ENCODE data around the gene SPTLC2.

Gene SPTLC2

DNA sequence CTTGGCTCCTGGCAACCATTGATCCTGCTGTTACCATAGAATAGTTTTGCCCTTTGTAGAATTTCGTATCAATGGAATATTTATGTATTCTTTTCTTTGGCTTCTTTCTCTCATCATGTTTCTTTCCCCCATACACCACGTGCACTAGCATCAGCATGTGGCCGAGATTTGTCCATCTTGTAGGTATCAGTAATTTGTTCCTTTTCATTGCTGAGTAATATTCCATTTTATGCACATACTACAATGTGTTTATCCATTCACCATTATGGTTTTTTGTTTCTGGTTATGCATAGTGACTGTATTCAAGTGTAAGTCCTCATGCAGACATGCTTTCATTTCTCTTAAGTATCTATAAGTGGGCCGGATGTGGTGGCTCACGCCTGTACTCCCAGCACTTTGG lies 113.3 kb downstream of the SPTLC2 start:
- DNase-seq (ENCODE audit: low spot score), result no peak

DNA sequence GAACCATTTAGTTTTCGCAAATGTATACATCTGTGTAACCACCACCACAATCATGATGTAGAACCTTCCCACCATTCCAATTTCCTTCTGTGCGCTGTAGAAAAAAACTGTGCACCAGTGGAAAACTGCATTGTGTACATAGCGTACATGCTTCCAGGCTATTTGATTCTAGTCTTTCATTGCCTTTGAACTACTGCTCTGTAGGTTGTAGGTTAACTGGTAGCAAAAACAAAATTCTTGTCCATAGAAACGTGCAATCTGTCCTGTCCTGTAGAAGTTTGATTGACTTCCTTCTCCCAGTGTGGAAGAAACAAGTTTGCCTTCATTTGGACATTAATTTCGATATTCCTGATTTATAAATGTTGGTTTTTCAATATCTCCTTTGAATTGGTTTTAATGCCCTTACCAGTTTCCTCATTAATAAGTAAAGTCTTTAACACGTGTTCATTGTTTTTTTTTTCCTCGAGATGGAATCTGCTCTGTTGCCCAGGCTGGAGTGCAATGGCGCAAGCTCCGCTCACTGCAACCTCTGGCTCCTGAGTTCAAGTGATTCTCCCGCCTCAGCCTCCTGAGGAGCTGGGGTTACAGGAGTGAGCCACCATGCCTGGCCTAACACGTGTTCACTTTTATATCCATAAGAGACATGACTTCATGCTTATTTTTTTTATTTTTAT lies 114.2 kb downstream of the SPTLC2 start:
- no peak for DNase-seq (ENCODE audit: low spot score)

- DNase-seq (ENCODE audit: low spot score), result no peak
Observed at GRCh38 chr14:77498984-77499527, 117.4 kb downstream of the SPTLC2 start.

GRCh38 chr14:77498120-77498979 lies 118.1 kb downstream of the SPTLC2 start, which contains the start of gene ISM2:
ISM2 (minus strand) TSS chr14:77498816; CDS start chr14:77498793, 23 bp downstream.
- peak; percentile 87 for DNase-seq (ENCODE audit: low spot score)

DNA sequence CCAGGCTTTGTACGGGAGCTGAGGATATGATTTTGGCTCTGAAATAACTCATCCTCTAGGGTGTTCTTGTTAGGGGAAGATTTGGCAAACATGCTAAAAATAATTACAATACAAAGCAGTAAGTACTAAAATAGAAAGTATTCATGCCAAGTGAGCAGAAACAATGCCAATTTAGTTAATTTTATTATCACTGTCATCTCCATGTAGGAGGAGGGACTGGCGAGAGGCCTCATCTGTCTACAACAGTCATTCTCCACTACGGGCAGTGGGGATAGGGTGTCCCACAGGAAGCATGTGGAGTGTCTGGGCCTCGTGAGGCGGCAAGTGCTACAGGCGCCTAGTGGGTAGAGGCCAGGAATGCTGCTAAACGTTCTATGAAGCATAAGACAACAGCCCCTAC lies 121.1 kb downstream of the SPTLC2 start:
- DNase-seq (ENCODE audit: low spot score), result no peak

- no peak for DNase-seq (ENCODE audit: low spot score)
Observed at GRCh38 chr14:77491056-77491455, 125.4 kb downstream of the SPTLC2 start.

GRCh38 chr14:77490347-77490986 lies 126.0 kb downstream of the SPTLC2 start:
- no peak for DNase-seq (ENCODE audit: low spot score)

DNA sequence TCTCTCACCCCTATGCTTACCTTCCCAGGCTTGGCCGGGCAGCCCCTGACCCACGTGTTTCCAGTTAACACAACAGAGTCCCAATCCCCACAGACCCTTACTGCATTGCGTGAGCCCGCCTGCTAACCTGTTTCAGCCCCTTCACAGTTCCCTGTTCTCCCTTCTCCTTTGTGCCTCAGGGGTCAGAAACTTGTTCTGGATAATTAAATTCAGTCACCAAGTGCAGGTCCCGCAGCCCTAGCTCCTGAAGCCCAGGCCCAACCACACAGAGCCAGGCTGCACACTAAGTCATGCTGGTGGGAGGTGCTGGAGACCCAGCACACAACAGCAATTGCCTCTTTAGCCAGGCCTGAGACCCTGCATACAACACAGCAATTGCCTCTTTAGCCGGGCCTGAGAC lies 127.4 kb downstream of the SPTLC2 start:
- no peak for DNase-seq (ENCODE audit: low spot score)

DNA sequence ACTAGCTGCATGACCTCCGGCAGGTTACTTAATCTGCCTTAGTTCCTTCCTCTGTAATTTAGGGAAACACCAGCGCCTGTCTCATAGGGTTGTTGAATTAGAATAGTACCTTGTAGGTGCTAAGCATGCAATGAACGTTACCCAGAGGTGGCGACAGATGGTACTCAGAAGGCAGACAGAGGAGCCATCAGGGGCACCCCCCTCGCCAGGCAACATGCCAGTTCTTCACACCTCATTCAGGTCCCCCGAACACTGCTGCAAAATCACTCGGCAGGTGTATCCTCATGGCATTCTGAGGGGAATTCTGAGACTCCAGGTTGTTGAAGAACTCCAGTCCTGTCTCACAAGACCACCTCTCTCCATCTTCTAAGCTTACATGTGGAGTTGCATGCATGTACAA lies 127.9 kb downstream of the SPTLC2 start:
- DNase-seq (ENCODE audit: low spot score), result no peak

GRCh38 chr14:77485901-77486678 lies 130.3 kb downstream of the SPTLC2 start:
- no peak for DNase-seq (ENCODE audit: low spot score)

- no peak for DNase-seq (ENCODE audit: low spot score)
Observed at GRCh38 chr14:77485256-77485655, 131.2 kb downstream of the SPTLC2 start.

GRCh38 chr14:77482422-77482821 lies 134.0 kb downstream of the SPTLC2 start:
- no peak for DNase-seq (ENCODE audit: low spot score)

DNA sequence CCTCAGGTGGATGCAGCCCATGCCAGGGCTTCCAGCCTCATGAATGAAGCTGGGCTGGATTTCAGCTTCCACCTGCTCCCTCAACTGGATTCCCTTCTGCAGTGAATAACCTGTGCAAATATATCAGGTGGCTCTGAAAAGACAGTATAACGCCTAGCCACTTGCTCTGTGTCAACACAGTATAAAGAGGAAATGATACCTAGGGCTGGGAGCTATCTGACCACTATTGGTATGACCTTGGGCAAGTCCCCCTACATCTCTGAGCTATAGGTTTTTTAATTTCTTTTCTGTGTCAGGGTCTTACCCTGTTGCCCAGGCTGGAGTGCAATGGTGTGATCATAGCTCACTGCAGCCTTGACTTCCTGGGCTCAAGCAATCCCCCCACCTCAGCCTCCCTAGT lies 137.6 kb downstream of the SPTLC2 start:
- no peak for DNase-seq (ENCODE audit: low spot score)

DNA sequence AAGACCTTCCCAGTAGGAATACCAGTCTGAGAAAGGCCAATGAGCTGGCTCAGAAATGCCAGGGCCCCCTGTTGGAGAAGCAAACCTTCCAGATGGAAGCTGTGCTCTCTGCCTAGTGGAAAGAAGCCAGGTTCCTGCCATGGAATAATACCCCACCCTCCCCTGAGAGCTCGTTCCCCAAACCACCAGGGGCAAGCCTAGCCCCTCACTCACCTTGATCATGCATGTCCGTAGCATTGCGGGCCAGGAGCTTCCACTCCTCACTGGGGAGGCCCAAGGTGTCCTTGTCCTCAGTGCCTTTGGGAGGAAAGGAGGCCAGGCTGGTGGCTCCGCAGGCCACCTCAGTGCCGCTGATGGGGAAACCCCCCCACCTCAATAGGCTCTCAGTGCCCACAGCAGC lies 138.4 kb downstream of the SPTLC2 start:
- no peak for DNase-seq (ENCODE audit: low spot score)

DNA sequence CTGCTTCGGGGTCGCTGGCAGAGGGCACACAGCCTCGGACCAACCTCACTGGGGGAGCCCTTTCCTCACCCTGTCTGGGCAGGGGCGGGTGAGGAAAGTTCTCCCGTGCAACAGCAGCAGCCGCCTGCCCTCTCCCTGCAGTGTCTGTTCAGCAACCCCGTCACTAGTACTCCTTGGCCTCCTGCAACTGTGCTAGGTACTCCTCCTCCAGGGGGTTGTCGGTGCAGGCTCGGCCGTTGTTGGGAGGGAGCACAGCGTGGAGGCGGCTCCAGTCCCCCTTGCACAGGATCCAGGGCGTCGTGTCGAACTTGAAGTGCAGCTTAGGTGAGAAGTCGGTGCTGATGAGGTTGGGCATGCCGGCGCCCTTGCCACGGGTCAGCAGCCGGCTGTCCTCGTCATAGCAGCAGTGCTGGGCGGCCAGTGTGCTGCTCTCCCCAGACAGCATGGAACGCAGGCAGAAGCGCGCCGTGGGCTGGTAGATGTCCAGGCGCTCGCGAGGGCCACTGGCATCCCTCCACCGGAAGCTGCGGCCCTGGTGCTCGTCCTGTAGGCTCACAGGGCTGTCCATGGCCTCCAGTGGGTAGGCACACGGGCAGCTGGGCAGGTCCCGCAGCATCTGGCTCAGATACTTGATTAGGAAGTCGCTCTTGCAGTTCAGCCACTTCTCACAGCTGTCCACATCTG lies 140.9 kb downstream of the SPTLC2 start:
- no peak for DNase-seq (ENCODE audit: low spot score)

DNA sequence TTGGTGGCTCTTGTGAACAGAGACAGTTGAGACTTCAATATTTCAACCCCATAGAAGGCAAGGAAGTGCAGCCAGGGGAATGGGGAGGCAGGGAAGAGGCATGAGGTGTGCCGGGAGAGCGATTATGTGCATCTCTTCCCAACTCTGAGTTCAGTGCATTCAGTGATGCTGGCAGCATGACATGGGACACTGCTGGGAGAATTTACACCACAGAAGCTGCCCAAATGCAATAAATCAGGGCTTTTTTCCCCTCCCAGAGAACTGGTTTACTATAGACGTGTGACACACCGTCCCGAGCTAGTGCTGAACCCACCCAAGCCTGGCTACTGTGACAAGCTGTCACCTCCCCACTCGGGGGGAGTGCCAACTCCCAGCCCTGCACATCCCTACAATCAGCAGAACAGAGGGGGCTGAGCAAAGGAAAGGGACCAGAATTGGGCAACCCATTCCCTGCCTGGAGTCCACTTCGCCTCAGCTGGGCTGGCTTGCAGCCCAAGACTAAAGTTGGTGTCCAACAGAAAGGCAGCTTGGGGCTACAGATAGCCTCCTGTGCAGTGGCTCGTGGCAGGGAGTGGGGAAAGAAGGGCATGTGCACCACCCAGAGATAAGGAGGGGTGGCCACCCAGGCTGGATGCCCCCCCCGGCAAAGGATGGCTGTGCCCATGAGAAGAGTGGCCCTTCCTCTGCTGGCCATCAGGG lies 141.8 kb downstream of the SPTLC2 start:
- DNase-seq (ENCODE audit: low spot score), result no peak

DNA sequence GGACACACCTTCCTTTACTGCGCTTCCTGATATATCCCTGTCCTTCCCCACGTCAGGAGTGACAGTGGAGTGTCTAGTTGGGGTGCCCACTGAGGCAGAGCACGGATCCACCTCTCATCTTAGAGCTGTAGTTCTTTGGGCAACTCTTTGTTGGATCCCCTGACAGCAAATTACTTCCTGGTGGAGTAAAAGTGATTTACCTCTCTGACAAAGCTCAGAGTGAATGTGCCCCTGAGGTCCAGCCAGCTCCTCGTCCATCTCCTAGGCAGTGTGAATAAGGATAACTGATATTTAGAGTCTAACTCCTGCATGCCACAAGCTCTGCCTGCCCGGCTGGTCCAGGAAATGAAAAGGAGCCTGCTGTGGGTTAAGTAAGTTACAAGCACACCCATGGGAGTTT lies 142.5 kb downstream of the SPTLC2 start:
- DNase-seq (ENCODE audit: low spot score), result no peak

- DNase-seq (ENCODE audit: low spot score), result no peak
Observed at GRCh38 chr14:77470224-77470870, 146.1 kb downstream of the SPTLC2 start.

DNA sequence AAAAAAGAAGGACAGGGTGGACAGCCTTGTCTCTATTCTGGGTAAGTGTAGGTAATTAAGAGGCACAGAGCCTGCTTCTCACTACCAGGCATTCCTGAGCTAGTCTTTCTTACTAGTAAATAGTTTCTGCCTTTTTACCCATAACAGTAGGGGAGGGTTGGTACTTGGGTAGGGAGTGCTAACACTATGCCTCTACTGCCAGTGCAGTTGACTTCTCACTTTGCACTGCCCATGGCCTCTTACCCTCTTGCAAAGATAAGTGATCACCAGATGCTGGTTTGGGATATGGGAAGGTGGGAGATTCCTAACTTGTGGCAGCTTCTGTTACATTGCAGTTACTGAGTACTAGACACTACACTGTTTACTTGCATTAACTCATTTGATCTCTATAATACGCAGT lies 146.9 kb downstream of the SPTLC2 start:
- DNase-seq (ENCODE audit: low spot score), result no peak

DNA sequence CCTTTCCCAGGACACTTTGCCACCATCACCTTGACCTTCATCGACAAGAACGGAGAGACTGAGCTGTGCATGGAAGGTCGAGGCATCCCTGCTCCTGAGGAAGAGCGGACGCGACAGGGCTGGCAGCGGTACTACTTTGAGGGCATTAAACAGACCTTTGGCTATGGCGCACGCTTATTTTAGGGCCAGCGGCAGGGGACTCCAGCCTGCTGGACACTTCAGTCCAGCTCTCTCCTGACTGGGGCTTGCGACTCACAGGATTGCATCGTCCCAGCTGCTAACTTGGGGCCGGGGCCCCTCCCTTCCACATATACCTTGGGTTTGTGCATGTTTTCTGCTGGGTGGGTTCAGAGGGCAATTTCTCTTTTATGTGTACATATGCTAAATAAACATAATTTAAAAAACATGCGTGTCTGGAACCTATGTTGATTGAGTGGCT lies 147.4 kb downstream of the SPTLC2 start:
- no peak for DNase-seq (ENCODE audit: low spot score)
